Measurements from ENCODE around the gene PLK2.

The PLK2 gene

DNA sequence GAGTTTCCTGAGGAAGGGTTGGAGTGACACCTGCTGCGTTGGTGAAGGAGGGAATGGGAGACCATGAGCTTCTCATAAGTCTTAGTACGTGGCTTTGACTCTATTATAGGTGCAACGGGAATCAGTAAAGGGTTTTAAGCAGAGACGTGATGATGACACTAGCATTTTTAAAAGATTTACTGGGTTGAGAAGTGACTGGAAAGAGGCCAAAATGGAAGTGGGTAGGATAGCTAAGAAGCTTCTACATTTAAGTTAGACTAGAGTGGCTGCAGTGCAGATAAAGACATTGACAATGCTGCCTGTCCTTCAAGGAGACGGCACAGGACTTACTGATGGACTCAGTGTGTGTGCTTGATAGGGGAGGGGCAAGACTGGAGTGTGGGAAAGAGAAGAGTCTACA is 37.5 kb upstream of the PLK2 start:
- ATAC-seq: no peak

GRCh38 chr5:58496488-58496887 is 36.6 kb upstream of the PLK2 start:
- ATAC-seq: no peak
- TF ChIP-seq ZC3H10 (CRISPR knock-in tag; IDR thresholded peaks at IDR 0.05): no peak
- TF ChIP-seq ZFP3 (CRISPR knock-in tag; IDR thresholded peaks at IDR 0.05): no peak
- no peak for TF ChIP-seq BACH2 (CRISPR knock-in tag; IDR thresholded peaks at IDR 0.05; ENCODE audit: borderline replicate concordance)
- TF ChIP-seq TSHZ2 (CRISPR knock-in tag; IDR thresholded peaks at IDR 0.05): no peak
- TF ChIP-seq ESRRG (CRISPR knock-in tag; IDR thresholded peaks at IDR 0.05): no peak
- TF ChIP-seq OSR1 (CRISPR knock-in tag; IDR thresholded peaks at IDR 0.05): no peak
- TF ChIP-seq, protein P1, sequence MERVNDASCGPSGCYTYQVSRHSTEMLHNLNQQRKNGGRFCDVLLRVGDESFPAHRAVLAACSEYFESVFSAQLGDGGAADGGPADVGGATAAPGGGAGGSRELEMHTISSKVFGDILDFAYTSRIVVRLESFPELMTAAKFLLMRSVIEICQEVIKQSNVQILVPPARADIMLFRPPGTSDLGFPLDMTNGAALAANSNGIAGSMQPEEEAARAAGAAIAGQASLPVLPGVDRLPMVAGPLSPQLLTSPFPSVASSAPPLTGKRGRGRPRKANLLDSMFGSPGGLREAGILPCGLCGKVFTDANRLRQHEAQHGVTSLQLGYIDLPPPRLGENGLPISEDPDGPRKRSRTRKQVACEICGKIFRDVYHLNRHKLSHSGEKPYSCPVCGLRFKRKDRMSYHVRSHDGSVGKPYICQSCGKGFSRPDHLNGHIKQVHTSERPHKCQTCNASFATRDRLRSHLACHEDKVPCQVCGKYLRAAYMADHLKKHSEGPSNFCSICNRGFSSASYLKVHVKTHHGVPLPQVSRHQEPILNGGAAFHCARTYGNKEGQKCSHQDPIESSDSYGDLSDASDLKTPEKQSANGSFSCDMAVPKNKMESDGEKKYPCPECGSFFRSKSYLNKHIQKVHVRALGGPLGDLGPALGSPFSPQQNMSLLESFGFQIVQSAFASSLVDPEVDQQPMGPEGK (CRISPR knock-in tag; IDR thresholded peaks at IDR 0.05; ENCODE audit: borderline replicate concordance): no peak
- no peak for TF ChIP-seq ARNTL (CRISPR knock-in tag; IDR thresholded peaks at IDR 0.05; ENCODE audit: borderline replicate concordance, low read depth)
- TF ChIP-seq, protein P2, sequence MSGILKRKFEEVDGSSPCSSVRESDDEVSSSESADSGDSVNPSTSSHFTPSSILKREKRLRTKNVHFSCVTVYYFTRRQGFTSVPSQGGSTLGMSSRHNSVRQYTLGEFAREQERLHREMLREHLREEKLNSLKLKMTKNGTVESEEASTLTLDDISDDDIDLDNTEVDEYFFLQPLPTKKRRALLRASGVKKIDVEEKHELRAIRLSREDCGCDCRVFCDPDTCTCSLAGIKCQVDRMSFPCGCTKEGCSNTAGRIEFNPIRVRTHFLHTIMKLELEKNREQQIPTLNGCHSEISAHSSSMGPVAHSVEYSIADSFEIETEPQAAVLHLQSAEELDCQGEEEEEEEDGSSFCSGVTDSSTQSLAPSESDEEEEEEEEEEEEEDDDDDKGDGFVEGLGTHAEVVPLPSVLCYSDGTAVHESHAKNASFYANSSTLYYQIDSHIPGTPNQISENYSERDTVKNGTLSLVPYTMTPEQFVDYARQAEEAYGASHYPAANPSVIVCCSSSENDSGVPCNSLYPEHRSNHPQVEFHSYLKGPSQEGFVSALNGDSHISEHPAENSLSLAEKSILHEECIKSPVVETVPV (CRISPR knock-in tag; IDR thresholded peaks at IDR 0.05): no peak
- TF ChIP-seq ZNF565 (CRISPR knock-in tag; conservative IDR thresholded peaks at IDR 0.05; ENCODE audit: low read depth): no peak
- TF ChIP-seq ISL1 (CRISPR knock-in tag; IDR thresholded peaks at IDR 0.05): no peak
- TF ChIP-seq SNAI2 (CRISPR knock-in tag; IDR thresholded peaks at IDR 0.05): no peak
- TF ChIP-seq ZFP30 (CRISPR knock-in tag; IDR thresholded peaks at IDR 0.05): no peak
- TF ChIP-seq TCF4 (CRISPR knock-in tag; IDR thresholded peaks at IDR 0.05; ENCODE audit: borderline replicate concordance): no peak
- no peak for TF ChIP-seq PPARA (CRISPR knock-in tag; IDR thresholded peaks at IDR 0.05; ENCODE audit: borderline replicate concordance)

More for the DNA sequence above, 37.5 kb upstream of the PLK2 start:
- TF ChIP-seq POU6F1 (CRISPR knock-in tag; IDR thresholded peaks at IDR 0.05; ENCODE audit: borderline replicate concordance, low read depth) (no peak), CSDC2 (CRISPR knock-in tag; IDR thresholded peaks at IDR 0.05) (no peak), ZC3H10 (CRISPR knock-in tag; IDR thresholded peaks at IDR 0.05) (no peak), ZNF565 (CRISPR knock-in tag; conservative IDR thresholded peaks at IDR 0.05; ENCODE audit: low read depth) (no peak), TOX (CRISPR knock-in tag; IDR thresholded peaks at IDR 0.05; ENCODE audit: borderline replicate concordance) (no peak), ISL1 (CRISPR knock-in tag; IDR thresholded peaks at IDR 0.05) (no peak), TSHZ2 (CRISPR knock-in tag; IDR thresholded peaks at IDR 0.05) (no peak), BACH2 (CRISPR knock-in tag; IDR thresholded peaks at IDR 0.05; ENCODE audit: borderline replicate concordance) (no peak)
- TF ChIP-seq, protein P1 (CRISPR knock-in tag; IDR thresholded peaks at IDR 0.05; ENCODE audit: borderline replicate concordance): no peak
- TF ChIP-seq, protein P2 (CRISPR knock-in tag; IDR thresholded peaks at IDR 0.05): no peak
